Measurements from ENCODE around the gene RIT1. TPM values are rescaled to one million over a fixed set of nuclear protein-coding genes. Genes with fewer than 3 reads are reported as not detected.

The RIT1 gene
- total RNA-seq, 2 donors from 2014 or later = 6.9 to 16.1 TPM

- Histone ChIP-seq H3K27me3 (no peaks in the 10 kb centered on the region), H3K4me1 (no peaks in the 10 kb centered on the region), H3K4me3 (no peak overlapping the region), H3K9me3 (no peaks in the 10 kb centered on the region), H3K36me3 (replicated peaks in 1 of 2; ENCODE audit: insufficient read depth in 1 of 2, low read depth in 2 of 2) (peaks cover 0 to 6% of the 10 kb centered on the region in 2 donors), H3K27ac (no peak overlapping the region)
- DNase-seq (no peak), ATAC-seq (no peak)
- WGBS, 2 donors = 92% methylated on average over 1 of the region's 1 CpG
- TF ChIP-seq POLR2A (IDR thresholded peaks at IDR 0.05) (no peak), CTCF (IDR thresholded peaks at IDR 0.05) (no peak)
- intact Hi-C loops (cut with DNase I) = no loop called here
Measured at GRCh38 chr1:155847823-155848529, 63.2 kb downstream of the RIT1 start.

Small RNAs within 50 kb of the gene (microRNA-seq; reads per million reads assigned to microRNA genes)
- 0 reads per million in 2 donors for gene MIR6738 (ENCODE audit: borderline number of aligned reads in 2 of 2, borderline replicate concordance in 2 of 2)

Small RNAs within 50 kb of the gene (small RNA-seq; reads per million reads assigned to genes)
- gene MIR6738 (not detected), gene RF00015 (not detected), gene SCARNA4 (not detected), gene SNORA80E (260 reads per million, percentile 97 among the genes with 10 or more reads in this experiment)

Other genes starting within 250 kb of the RIT1 start
- 10 to 100 TPM; 40.5 to 90.6 TPM for gene YY1AP1, start 222.6 kb downstream of the RIT1 start, total RNA-seq
- 100 to 1,000 TPM in 1 of 2 donors, 10 to 100 TPM in 1; 71.9 to 110 TPM for gene DAP3, start 222.3 kb downstream of the RIT1 start, total RNA-seq
- gene GON4L, start 54.1 kb downstream of the RIT1 start, total RNA-seq = 10 to 100 TPM; 26.7 to 44.4 TPM
- gene SYT11, start 51.8 kb downstream of the RIT1 start, total RNA-seq = 1 to 10 TPM; 1.3 to 5.4 TPM
- gene KHDC4, start 23.1 kb upstream of the RIT1 start, total RNA-seq = 10 to 100 TPM; 32.7 to 40.5 TPM
- gene RXFP4, start 30.3 kb upstream of the RIT1 start, total RNA-seq = under 1 TPM in 1 of 2 donors, not detected in 1; 0.26 TPM
- gene ARHGEF2, start 67.2 kb upstream of the RIT1 start, total RNA-seq = 10 to 100 TPM; 31.9 to 32.6 TPM
- gene SSR2, start 109.6 kb upstream of the RIT1 start, total RNA-seq = 100 to 1,000 TPM; 179 to 291 TPM
- gene UBQLN4, start 142.4 kb upstream of the RIT1 start, total RNA-seq = 10 to 100 TPM; 16.5 to 16.9 TPM
- gene LAMTOR2, start 143.4 kb upstream of the RIT1 start, total RNA-seq = 10 to 100 TPM; 44.2 to 47.5 TPM
- gene RAB25, start 149.8 kb upstream of the RIT1 start, total RNA-seq = 10 to 100 TPM; 31.3 to 66.7 TPM
- 1 to 10 TPM in 1 of 2 donors, under 1 TPM in 1; 0.99 to 4.7 TPM for gene MEX3A, start 171.1 kb upstream of the RIT1 start, total RNA-seq
- gene LMNA, start 203.4 kb upstream of the RIT1 start, total RNA-seq = 100 to 1,000 TPM; 152 to 186 TPM
- 10 to 100 TPM in 1 of 2 donors, 1 to 10 TPM in 1; 2.6 to 11.9 TPM for gene SEMA4A, start 242.2 kb upstream of the RIT1 start, total RNA-seq